ENCODE data around the gene TCF25.

The TCF25 gene

GRCh38 chr16:89843409-89844350 is 29.7 kb upstream of the TCF25 start:
- no peak for DNase-seq

GRCh38 chr16:89844739-89845339 is 28.6 kb upstream of the TCF25 start:
- DNase-seq = no peak

GRCh38 chr16:89845417-89845816 is 28.0 kb upstream of the TCF25 start:
- DNase-seq = no peak

- no peak for DNase-seq
Observed at GRCh38 chr16:89847051-89847939, 26.1 kb upstream of the TCF25 start.

GRCh38 chr16:89847940-89848297 is 25.5 kb upstream of the TCF25 start:
- no peak for DNase-seq

GRCh38 chr16:89848974-89849373 is 24.4 kb upstream of the TCF25 start:
- DNase-seq = no peak

GRCh38 chr16:89853306-89853993 is 19.9 kb upstream of the TCF25 start:
- no peak for DNase-seq

- DNase-seq = no peak
Observed at GRCh38 chr16:89855301-89855945, 18.0 kb upstream of the TCF25 start.

GRCh38 chr16:89855986-89856385 is 17.4 kb upstream of the TCF25 start:
- no peak for DNase-seq

GRCh38 chr16:89858973-89859614 is 14.3 kb upstream of the TCF25 start:
- no peak for DNase-seq

GRCh38 chr16:89859615-89860007 is 13.8 kb upstream of the TCF25 start:
- no peak for DNase-seq

GRCh38 chr16:89860747-89861304 is 12.6 kb upstream of the TCF25 start:
- DNase-seq = peak; percentile 62

- DNase-seq = no peak
Observed at GRCh38 chr16:89861648-89862047, 11.7 kb upstream of the TCF25 start.

- no peak for DNase-seq
Observed at GRCh38 chr16:89862732-89863131, 10.7 kb upstream of the TCF25 start.

GRCh38 chr16:89863741-89864526 is 9.5 kb upstream of the TCF25 start:
- no peak for DNase-seq

- no peak for DNase-seq
Observed at GRCh38 chr16:89864527-89864820, 8.9 kb upstream of the TCF25 start.

GRCh38 chr16:89867918-89868317 is 5.5 kb upstream of the TCF25 start:
- no peak for DNase-seq

GRCh38 chr16:89869911-89870310 is 3.5 kb upstream of the TCF25 start:
- no peak for DNase-seq

GRCh38 chr16:89870440-89870839 is 3.0 kb upstream of the TCF25 start:
- DNase-seq = no peak

GRCh38 chr16:89871895-89872294 is 1.5 kb upstream of the TCF25 start:
- no peak for DNase-seq
